Mesodermal cell (in vitro differentiated cells): ENCODE data around the gene RASGEF1B.

Source experiments
- H3K27ac ChIP-seq: 2 replicates; pipeline ENCODE4 v1.7.0; 2013; ENCODE audit warnings: mild to moderate bottlenecking, low read depth, low read length, moderate library complexity; ENCODE audit not compliant: severe bottlenecking
- H3K36me3 ChIP-seq: 2 replicates; pipeline ENCODE4 v1.7.1; 2013; ENCODE audit warnings: mild to moderate bottlenecking, low read length, moderate library complexity; ENCODE audit not compliant: control insufficient read depth, insufficient read depth
- H3K4me1 ChIP-seq: one replicate; pipeline ENCODE4 v1.7.1; 2013; ENCODE audit warnings: mild to moderate bottlenecking, low read length; ENCODE audit not compliant: insufficient read depth, control insufficient read depth, poor library complexity, severe bottlenecking
- H3K4me3 ChIP-seq: 2 replicates; pipeline ENCODE4 v1.7.0; 2013; ENCODE audit warnings: low read length, control low read depth, mild to moderate bottlenecking; ENCODE audit not compliant: insufficient read depth, poor library complexity, severe bottlenecking; ENCODE audit errors: extremely low read depth
- H3K9me3 ChIP-seq: 2 replicates; pipeline ENCODE4 v1.7.1; 2013; ENCODE audit warnings: mild to moderate bottlenecking, low read length, moderate library complexity; ENCODE audit not compliant: control insufficient read depth
- WGBS, 2 experiments: methylation state at CpG; one replicate each; pipeline ENCODE4 v1.1.5; 2013; ENCODE audit warnings: missing lambda C conversion rate in 2 of 2; ENCODE audit not compliant: insufficient coverage in 2 of 2; 5-methylcytosine and 5-hydroxymethylcytosine counted together

The RASGEF1B gene

DNA sequence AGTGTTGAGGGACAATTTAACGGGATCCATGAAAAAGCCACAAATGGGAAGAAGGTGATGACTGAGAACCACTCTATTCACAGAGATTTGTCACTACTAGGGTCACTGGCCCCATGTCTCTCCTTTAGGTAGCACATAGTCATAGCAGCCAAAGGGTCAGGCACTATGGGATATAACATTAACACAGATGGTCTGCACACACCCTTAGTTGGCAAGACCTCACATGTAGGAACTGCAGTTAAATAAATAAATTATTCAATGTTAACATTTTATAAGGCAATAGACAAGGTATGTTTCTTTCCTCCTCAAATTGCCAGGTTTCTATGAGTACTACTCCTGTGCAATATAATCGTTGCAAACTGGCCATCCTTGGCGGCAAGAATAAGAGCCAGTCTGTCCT is 10.9 kb downstream of the RASGEF1B start:
- peaks cover 10% of the 10 kb centered on the region for H3K4me1 ChIP-seq
- H3K36me3 ChIP-seq, result no peaks in the 10 kb centered on the region
- H3K27ac ChIP-seq, result no peak overlapping the region
- H3K4me3 ChIP-seq, result no peak overlapping the region
- 86 to 92% methylated on average over 2 to 3 of the region's 3 CpGs for WGBS, 2 experiments
- no peaks in the 10 kb centered on the region for H3K9me3 ChIP-seq

- Histone ChIP-seq H3K4me1 (peaks cover 5% of the 10 kb centered on the region), H3K4me3 (no peak overlapping the region), H3K27ac (no peak overlapping the region), H3K9me3 (no peaks in the 10 kb centered on the region), H3K36me3 (peaks cover 3% of the 10 kb centered on the region)
- 76 to 97% methylated on average over 4 of the region's 5 CpGs for WGBS, 2 experiments
These were observed 11.5 kb downstream of the RASGEF1B start for GRCh38 chr4:81460191-81460701.

DNA sequence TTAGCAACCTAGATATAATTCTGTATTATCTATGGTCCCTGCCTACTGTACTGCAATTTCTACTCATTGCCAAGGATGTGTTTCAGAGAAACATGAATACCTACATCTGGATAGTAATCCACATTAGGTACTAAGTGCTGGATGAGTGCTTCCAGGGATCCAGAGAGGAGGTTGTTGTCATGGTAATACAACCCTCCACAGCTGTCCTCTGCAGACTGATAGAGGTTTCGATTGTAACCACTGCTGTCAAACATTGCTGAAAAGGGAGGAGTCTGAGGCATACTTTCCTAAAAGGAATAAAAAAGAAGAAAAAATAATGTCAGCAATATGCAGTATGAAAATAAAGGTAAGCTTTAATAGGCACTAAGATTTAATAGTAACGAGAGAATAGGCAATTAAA is 12.5 kb downstream of the RASGEF1B start:
- Histone ChIP-seq H3K27ac (no peak overlapping the region), H3K4me3 (no peak overlapping the region), H3K9me3 (no peaks in the 10 kb centered on the region), H3K4me1 (peaks cover 3% of the 10 kb centered on the region), H3K36me3 (peaks cover 4% of the 10 kb centered on the region)
- 93 to 100% methylated on average over 1 to 2 of the region's 2 CpGs for WGBS, 2 experiments

GRCh38 chr4:81457921-81458520 is 13.7 kb downstream of the RASGEF1B start:
- H3K4me1 ChIP-seq, result peaks cover 3% of the 10 kb centered on the region
- no peak overlapping the region for H3K27ac ChIP-seq
- H3K36me3 ChIP-seq, result peaks cover 7% of the 10 kb centered on the region
- 100% methylated on average over 1 of the region's 2 CpGs; no CpG with 5 or more reads in 1 of the 2 experiments for WGBS, 2 experiments
- no peak overlapping the region for H3K4me3 ChIP-seq
- no peaks in the 10 kb centered on the region for H3K9me3 ChIP-seq

- Histone ChIP-seq H3K27ac (no peak overlapping the region), H3K4me1 (peaks cover 3% of the 10 kb centered on the region), H3K36me3 (peaks cover 7% of the 10 kb centered on the region), H3K9me3 (no peaks in the 10 kb centered on the region), H3K4me3 (no peak overlapping the region)
- WGBS, 2 experiments, result no CpG with 5 or more reads among the region's 3 CpGs
These were observed 14.4 kb downstream of the RASGEF1B start for GRCh38 chr4:81457345-81457744.

DNA sequence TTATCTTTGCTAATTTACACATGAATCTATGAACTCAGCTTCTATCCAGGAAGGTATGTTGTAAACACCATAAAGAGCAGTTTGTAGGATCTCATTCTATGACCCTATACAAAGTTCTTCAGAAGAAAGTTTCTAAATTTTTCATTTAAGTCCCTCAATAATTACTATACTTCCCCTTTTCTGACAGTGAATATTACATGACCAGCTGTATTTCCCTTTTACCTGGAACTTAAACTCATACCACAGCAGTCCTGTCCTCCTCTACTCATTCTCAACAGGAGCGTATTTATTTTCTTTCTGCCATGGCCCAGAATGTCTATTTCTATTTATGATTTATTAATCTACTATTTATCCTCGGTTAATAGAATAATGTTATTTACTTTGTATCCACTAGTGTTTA is 15.8 kb downstream of the RASGEF1B start:
- Histone ChIP-seq H3K4me3 (no peak overlapping the region), H3K27ac (no peak overlapping the region), H3K9me3 (no peaks in the 10 kb centered on the region), H3K36me3 (peaks cover 14% of the 10 kb centered on the region), H3K4me1 (peaks cover 3% of the 10 kb centered on the region)
- WGBS, 2 experiments, result no CpG with 5 or more reads among the region's 2 CpGs

- H3K4me1 ChIP-seq, result peaks cover 3% of the 10 kb centered on the region
- WGBS, 2 experiments, result 73 to 91% methylated on average over 2 of the region's 2 CpGs
- no peak overlapping the region for H3K4me3 ChIP-seq
- H3K36me3 ChIP-seq, result peaks cover 21% of the 10 kb centered on the region
- no peaks in the 10 kb centered on the region for H3K9me3 ChIP-seq
- H3K27ac ChIP-seq, result no peak overlapping the region
These were observed 16.8 kb downstream of the RASGEF1B start for GRCh38 chr4:81454948-81455347.

GRCh38 chr4:81454499-81454898 is 17.2 kb downstream of the RASGEF1B start:
- no peak overlapping the region for H3K4me3 ChIP-seq
- peaks cover 21% of the 10 kb centered on the region for H3K36me3 ChIP-seq
- no peaks in the 10 kb centered on the region for H3K9me3 ChIP-seq
- WGBS, 2 experiments, result 100% methylated on average over 1 to 2 of the region's 5 CpGs
- peaks cover 3% of the 10 kb centered on the region for H3K4me1 ChIP-seq
- H3K27ac ChIP-seq, result no peak overlapping the region

DNA sequence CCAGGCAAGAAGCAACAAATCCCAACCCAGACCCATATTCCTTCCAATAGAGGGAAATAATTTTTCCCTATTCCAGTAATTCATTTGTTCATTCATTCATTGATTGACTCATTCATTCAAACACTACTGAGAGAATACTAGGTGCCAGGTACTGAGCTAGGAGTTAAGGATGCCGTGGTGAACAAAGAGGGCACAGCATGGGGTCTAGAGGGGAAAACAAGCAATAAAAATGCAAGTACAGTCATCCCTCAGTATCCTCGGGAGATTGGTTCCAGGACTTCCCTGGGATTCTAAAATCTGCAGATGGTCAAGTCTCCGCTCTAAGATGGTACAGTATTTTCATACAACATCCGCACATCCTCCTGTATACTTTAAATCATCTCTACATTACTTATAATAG is 18.7 kb downstream of the RASGEF1B start:
- Histone ChIP-seq H3K27ac (no peak overlapping the region), H3K4me3 (no peak overlapping the region), H3K36me3 (peaks cover 27% of the 10 kb centered on the region), H3K9me3 (no peaks in the 10 kb centered on the region), H3K4me1 (peaks cover 5% of the 10 kb centered on the region)
- 74 to 80% methylated on average over 3 to 4 of the region's 4 CpGs for WGBS, 2 experiments

DNA sequence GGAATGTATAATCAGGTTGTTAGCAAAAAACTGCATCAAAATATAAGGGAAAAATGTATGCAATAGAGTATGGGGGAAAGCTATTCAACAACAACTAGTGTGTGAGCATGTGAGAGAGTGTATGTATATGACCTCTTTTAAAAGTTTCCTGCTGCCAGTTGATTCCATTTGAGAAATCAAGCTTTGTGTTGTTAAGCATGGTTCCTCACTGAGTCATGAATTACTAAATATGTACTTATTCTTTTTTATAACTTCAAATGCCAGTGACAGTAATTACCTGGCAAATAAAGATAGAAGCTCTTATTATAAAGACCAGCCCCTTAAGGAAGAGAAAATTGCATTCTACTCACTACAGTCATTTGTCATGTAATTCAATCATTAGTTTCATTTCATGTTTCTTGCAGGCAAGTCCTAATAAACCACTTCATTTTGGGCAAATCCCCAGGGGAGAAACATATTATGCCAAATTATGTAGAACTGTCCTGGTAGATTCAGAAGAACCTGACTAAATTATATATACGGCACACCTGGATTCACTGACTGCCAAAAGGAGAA is 19.2 kb downstream of the RASGEF1B start:
- H3K27ac ChIP-seq, result no peak overlapping the region
- WGBS, 2 experiments, result 100% methylated on average over 1 of the region's 1 CpG; no CpG with 5 or more reads in 1 of the 2 experiments
- H3K9me3 ChIP-seq, result no peaks in the 10 kb centered on the region
- peaks cover 10% of the 10 kb centered on the region for H3K4me1 ChIP-seq
- no peak overlapping the region for H3K4me3 ChIP-seq
- H3K36me3 ChIP-seq, result peaks cover 30% of the 10 kb centered on the region

DNA sequence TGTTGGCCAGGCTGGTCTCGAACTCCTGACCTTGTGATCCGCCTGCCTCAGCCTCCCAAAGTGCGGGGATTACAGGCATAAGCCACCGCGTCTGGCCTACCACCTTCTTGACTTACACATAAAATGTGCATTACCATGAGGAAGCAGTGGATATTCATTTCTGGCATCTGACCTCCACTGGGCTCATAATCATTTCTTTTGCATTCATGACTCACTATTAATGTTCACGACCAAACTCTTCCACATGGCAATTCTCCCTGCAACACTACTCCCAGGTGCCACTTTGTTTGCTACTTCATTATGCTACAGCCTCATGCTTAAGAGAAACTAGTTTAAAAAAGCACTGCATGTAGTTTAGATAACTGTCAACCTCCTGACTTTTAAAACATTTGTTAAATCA is 22.7 kb downstream of the RASGEF1B start:
- H3K9me3 ChIP-seq, result no peaks in the 10 kb centered on the region
- H3K4me3 ChIP-seq, result no peak overlapping the region
- 87 to 100% methylated on average over 3 to 6 of the region's 6 CpGs for WGBS, 2 experiments

More for the DNA sequence above, 22.7 kb downstream of the RASGEF1B start:
- Histone ChIP-seq H3K36me3 (peaks cover 47% of the 10 kb centered on the region), H3K27ac (no peak overlapping the region), H3K4me1 (peaks cover 6% of the 10 kb centered on the region)
